K562 (cell line): ENCODE results near the gene PNPLA7. TPM values are rescaled to one million over a fixed set of nuclear protein-coding genes. Genes with fewer than 3 reads are reported as not detected.

Experiments used
- EGR1 ChIP-seq: fragments of 450-650 bp; conservative IDR thresholded peaks from 2 replicates; pipeline ENCODE4 v1.6.1; 2017; ENCODE audit warnings: mild to moderate bottlenecking
- SMC3 ChIP-seq: conservative IDR thresholded peaks from 2 replicates; pipeline ENCODE4 v1.6.1; 2011; ENCODE audit warnings: low read depth, low read length, improper control_type of control experiment; ENCODE audit not compliant: insufficient read depth
- TBL1XR1 ChIP-seq, 2 experiments: IDR thresholded peaks; 2 replicates each; pipeline ENCODE4 v1.6.1; 2012; ENCODE audit warnings: improper control_type of control experiment in 2 of 2, low read length in 2 of 2, mild to moderate bottlenecking in 1 of 2
- ZKSCAN8 ChIP-seq: fragments of 200-800 bp; sonication (Bioruptor generic); IDR thresholded peaks from 2 replicates; pipeline ENCODE4 v1.6.1; 2016; ENCODE audit warnings: missing genetic modification characterization, missing compliant biosample characterization
- ZNF133 ChIP-seq: fragments of 250-450 bp; sonication (Bioruptor Pico); IDR thresholded peaks from 2 replicates; pipeline ENCODE4 v1.4.0; 2020; ENCODE audit warnings: mild to moderate bottlenecking
- ZNF639 ChIP-seq, 2 experiments: fragments of 200-800 bp in 1 of 2; sonication (Bioruptor generic) in 1 of 2; sonication (generic) in 1 of 2; formaldehyde crosslinking in 1 of 2; IDR thresholded peaks in 1 of 2; conservative IDR thresholded peaks in 1 of 2; 2 replicates each; pipeline versions ENCODE4 v1.5.0 to v1.6.1; 2016 to 2020; ENCODE audit warnings: missing compliant biosample characterization in 1 of 2, missing genetic modification characterization in 1 of 2, missing genetic modification reagents in 1 of 2
- ZNF707 ChIP-seq: fragments of 250-450 bp; sonication (Bioruptor Pico); conservative IDR thresholded peaks from 2 replicates; pipeline ENCODE4 v1.8.0; 2022; ENCODE audit warnings: inconsistent platforms, mild to moderate bottlenecking, moderate library complexity
- polyA plus RNA-seq, 8 experiments: library from polyadenylated mRNA; depleted of rRNA in 4 of 8; stranded (reverse) in 5 of 8; unstranded in 3 of 8; fragments of >200 nt; fragmentation: Nextera tagmentation in 2 of 8; fragmentation: Illumina TruSeq in 1 of 8; extraction: Ambion mirVana in 2 of 8; extraction: Trizol in 1 of 8; gene quantifications; 2 replicates each; pipeline versions ENCODE4 v1.2.1 to v1.2.3, GENCODE V29; 2011 to 2014; ENCODE audit warnings: inconsistent platforms in 1 of 8, missing spikeins in 1 of 8
- total RNA-seq, 7 experiments: library from RNA; depleted of rRNA in 6 of 7; stranded (reverse); fragments of >200 nt in 6 of 7; fragmentation: Illumina TruSeq in 2 of 7; extraction: Trizol in 2 of 7; gene quantifications; 2 replicates each; pipeline versions ENCODE4 v1.2.1 to v1.2.3, GENCODE V29; 2011 to 2021; ENCODE audit warnings: low replicate concordance in 1 of 7
- TF ChIP-seq, protein P1 (sequence below), 3 experiments: fragments of 200-800 bp in 1 of 3; fragments of 250-450 bp in 1 of 3; fragments of 450-650 bp in 1 of 3; sonication (Bioruptor Pico) in 1 of 3; sonication (Bioruptor generic) in 1 of 3; formaldehyde crosslinking in 1 of 3; IDR thresholded peaks; 2 replicates each; pipeline versions ENCODE4 v1.6.1 to v1.8.0; 2016 to 2022; ENCODE audit warnings: mild to moderate bottlenecking in 2 of 3, missing genetic modification characterization in 2 of 3, missing compliant biosample characterization in 1 of 3, moderate library complexity in 1 of 3
- TF ChIP-seq, protein P2 (sequence below), 2 experiments: fragments of 450-650 bp; IDR thresholded peaks; 2 replicates each; pipeline ENCODE4 v1.6.1; 2016; ENCODE audit warnings: mild to moderate bottlenecking in 2 of 2, borderline replicate concordance in 1 of 2, low read depth in 1 of 2, moderate library complexity in 1 of 2
- TF ChIP-seq, protein P3 (sequence below): fragments of 450-650 bp; IDR thresholded peaks from 2 replicates; pipeline ENCODE4 v1.6.1; 2016; ENCODE audit warnings: mild to moderate bottlenecking

The PNPLA7 gene
- total and polyA plus RNA-seq, 9 of the 15 experiments (the other 6 are each of a cell fraction or from before 2014, with no cell fraction given): 0.01 to 0.85 (median 0.19) TPM; not detected in 1

GRCh38 chr9:137459152-137459600 is 91.0 kb downstream of the PNPLA7 start, which contains the start of gene NSMF (continued):
- TF ChIP-seq ZNF707 (CRISPR knock-in tag): no peak
- TF ChIP-seq, protein P1, sequence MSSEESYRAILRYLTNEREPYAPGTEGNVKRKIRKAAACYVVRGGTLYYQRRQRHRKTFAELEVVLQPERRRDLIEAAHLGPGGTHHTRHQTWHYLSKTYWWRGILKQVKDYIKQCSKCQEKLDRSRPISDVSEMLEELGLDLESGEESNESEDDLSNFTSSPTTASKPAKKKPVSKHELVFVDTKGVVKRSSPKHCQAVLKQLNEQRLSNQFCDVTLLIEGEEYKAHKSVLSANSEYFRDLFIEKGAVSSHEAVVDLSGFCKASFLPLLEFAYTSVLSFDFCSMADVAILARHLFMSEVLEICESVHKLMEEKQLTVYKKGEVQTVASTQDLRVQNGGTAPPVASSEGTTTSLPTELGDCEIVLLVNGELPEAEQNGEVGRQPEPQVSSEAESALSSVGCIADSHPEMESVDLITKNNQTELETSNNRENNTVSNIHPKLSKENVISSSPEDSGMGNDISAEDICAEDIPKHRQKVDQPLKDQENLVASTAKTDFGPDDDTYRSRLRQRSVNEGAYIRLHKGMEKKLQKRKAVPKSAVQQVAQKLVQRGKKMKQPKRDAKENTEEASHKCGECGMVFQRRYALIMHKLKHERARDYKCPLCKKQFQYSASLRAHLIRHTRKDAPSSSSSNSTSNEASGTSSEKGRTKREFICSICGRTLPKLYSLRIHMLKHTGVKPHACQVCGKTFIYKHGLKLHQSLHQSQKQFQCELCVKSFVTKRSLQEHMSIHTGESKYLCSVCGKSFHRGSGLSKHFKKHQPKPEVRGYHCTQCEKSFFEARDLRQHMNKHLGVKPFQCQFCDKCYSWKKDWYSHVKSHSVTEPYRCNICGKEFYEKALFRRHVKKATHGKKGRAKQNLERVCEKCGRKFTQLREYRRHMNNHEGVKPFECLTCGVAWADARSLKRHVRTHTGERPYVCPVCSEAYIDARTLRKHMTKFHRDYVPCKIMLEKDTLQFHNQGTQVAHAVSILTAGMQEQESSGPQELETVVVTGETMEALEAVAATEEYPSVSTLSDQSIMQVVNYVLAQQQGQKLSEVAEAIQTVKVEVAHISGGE (CRISPR knock-in tag; IDR thresholded peaks at IDR 0.05): peak in 1 of 3 experiments; percentile 54; a peak in 1 of 6 replicates
- TF ChIP-seq TBL1XR1 (IDR thresholded peaks at IDR 0.05; ENCODE audit: low read length in 2 of 2): no peak
- TF ChIP-seq ZNF639 (CRISPR knock-in tag; conservative IDR thresholded peaks at IDR 0.05 in 1 of 2, IDR thresholded peaks at IDR 0.05 in 1 of 2): peak in 1 of 2 experiments; percentile 87; a peak in 2 of 4 replicates
- TF ChIP-seq EGR1: no peak
- TF ChIP-seq ZKSCAN8 (CRISPR knock-in tag): no peak
- TF ChIP-seq ZNF133 (CRISPR knock-in tag): no peak
- no peak for TF ChIP-seq SMC3
- TF ChIP-seq, protein P2, sequence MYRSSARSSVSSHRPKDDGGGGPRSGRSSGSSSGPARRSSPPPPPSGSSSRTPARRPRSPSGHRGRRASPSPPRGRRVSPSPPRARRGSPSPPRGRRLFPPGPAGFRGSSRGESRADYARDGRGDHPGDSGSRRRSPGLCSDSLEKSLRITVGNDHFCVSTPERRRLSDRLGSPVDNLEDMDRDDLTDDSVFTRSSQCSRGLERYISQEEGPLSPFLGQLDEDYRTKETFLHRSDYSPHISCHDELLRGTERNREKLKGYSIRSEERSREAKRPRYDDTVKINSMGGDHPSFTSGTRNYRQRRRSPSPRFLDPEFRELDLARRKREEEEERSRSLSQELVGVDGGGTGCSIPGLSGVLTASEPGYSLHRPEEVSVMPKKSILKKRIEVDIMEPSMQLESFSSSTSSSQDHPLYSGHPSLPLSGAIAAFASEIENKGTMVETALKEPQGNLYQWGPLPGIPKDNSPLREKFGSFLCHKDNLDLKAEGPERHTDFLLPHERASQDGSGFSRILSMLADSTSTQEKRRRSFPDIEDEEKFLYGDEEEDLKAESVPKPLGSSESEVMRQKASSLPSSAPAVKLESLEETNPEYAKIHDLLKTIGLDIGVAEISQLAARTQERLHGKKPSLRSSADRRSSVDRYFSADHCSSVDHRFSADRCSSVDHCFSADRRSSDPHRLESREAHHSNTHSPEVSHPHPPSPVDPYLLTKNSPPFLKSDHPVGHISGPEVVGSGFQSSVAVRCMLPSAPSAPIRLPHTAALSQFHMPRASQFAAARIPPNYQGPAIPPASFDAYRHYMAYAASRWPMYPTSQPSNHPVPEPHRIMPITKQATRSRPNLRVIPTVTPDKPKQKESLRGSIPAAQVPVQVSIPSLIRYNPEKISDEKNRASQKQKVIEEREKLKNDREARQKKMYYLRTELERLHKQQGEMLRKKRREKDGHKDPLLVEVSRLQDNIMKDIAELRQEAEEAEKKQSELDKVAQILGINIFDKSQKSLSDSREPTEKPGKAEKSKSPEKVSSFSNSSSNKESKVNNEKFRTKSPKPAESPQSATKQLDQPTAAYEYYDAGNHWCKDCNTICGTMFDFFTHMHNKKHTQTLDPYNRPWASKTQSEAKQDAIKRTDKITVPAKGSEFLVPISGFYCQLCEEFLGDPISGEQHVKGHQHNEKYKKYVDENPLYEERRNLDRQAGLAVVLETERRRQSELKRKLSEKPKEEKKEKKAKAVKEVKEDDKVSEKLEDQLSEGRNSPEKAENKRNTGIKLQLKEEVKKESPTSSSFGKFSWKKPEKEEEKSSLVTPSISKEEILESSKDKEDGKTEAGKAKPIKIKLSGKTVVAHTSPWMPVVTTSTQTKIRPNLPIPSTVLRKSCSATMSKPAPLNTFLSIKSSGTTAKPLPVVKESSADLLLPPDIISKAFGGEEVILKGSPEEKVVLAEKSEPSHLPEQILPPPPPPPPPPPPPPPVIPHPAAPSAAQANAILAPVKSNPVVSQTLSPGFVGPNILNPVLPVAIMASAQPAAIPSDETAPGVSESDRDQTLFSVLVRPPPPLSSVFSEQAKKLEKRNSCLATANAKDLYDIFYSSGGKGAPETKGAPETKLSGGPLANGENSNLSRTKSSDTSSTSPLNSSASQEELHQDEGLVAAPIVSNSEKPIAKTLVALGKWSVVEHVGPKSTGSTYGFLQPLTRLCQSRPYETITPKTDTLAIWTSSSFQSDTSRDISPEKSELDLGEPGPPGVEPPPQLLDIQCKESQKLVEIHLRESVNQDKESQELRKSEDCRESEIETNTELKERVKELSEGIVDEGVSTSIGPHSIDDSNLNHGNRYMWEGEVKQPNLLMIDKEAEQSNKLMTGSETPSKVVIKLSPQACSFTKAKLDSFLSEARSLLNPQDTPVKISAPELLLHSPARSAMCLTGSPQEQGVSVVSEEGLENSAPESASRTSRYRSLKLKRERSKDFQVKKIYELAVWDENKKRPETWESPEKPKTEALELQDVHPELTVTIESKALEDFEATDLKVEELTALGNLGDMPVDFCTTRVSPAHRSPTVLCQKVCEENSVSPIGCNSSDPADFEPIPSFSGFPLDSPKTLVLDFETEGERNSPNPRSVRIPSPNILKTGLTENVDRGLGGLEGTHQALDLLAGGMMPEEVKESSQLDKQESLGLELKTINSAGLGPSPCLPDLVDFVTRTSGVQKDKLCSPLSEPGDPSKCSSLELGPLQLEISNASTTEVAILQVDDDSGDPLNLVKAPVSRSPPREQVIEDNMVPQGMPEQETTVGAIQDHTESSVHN (IDR thresholded peaks at IDR 0.05; ENCODE audit: borderline replicate concordance in 1 of 2, low read depth in 1 of 2): no peak
- TF ChIP-seq, protein P3, sequence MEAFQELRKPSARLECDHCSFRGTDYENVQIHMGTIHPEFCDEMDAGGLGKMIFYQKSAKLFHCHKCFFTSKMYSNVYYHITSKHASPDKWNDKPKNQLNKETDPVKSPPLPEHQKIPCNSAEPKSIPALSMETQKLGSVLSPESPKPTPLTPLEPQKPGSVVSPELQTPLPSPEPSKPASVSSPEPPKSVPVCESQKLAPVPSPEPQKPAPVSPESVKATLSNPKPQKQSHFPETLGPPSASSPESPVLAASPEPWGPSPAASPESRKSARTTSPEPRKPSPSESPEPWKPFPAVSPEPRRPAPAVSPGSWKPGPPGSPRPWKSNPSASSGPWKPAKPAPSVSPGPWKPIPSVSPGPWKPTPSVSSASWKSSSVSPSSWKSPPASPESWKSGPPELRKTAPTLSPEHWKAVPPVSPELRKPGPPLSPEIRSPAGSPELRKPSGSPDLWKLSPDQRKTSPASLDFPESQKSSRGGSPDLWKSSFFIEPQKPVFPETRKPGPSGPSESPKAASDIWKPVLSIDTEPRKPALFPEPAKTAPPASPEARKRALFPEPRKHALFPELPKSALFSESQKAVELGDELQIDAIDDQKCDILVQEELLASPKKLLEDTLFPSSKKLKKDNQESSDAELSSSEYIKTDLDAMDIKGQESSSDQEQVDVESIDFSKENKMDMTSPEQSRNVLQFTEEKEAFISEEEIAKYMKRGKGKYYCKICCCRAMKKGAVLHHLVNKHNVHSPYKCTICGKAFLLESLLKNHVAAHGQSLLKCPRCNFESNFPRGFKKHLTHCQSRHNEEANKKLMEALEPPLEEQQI: no peak
